Activated naive CD8-positive, alpha-beta T cell treated with anti-CD3 and anti-CD28 coated beads, Interleukin-2, amount 50 U/mL, for 24 hours (primary cell): ENCODE measurements around the gene MATK.
"Not testable (repeated sequence)": the region's sequence is repeated elsewhere in the genome, so short reads cannot be mapped to it uniquely, and the experiment has no call there.

Source experiments
- ATAC-seq: fragments of 150-1000 bp; cut with Tn5 transposase; one replicate; pipeline ENCODE4 v1.10.0; 2021
- DNase-seq: peaks from one replicate; pipeline ENCODE4 v3.0.0; 2021
- H3K27ac Mint-ChIP-seq: one replicate; pipeline ENCODE4 v1.8.0; 2021; ENCODE audit warnings: mild to moderate bottlenecking, mixed read lengths
- H3K27me3 Mint-ChIP-seq: one replicate; pipeline ENCODE4 v1.8.0; 2021; ENCODE audit warnings: mixed read lengths
- H3K36me3 Mint-ChIP-seq: one replicate; pipeline ENCODE4 v1.8.0; 2021; ENCODE audit warnings: low read depth, mixed read lengths
- H3K4me1 Mint-ChIP-seq: one replicate; pipeline ENCODE4 v1.8.0; 2021; ENCODE audit warnings: mixed read lengths
- H3K4me3 Mint-ChIP-seq: one replicate; pipeline ENCODE4 v1.8.0; 2021; ENCODE audit warnings: mild to moderate bottlenecking, moderate library complexity, mixed read lengths
- H3K9me3 Mint-ChIP-seq: one replicate; pipeline ENCODE4 v1.8.0; 2021; ENCODE audit warnings: mixed read lengths

MATK gene

DNA sequence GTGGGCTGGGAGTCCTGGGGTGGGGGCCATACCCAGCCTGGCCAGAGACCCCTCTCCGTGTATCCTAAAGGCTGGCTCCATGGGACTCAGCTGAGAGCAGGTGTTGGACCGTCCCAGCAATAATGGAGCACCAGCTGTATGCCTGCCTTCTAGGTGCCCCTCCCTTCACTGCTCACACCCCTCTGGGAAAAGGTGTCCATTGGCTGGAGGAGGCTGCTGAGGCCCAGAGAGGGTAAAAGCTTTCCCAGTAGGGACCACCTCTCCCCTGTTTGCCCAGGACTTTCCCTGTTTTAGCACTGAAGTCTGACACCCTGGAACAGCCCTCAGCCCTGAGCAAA is 10.8 kb downstream of the MATK start:
- Mint-ChIP-seq H3K27ac (no peak overlapping the region), H3K9me3 (no peaks in the 10 kb centered on the region), H3K4me3 (no peak overlapping the region), H3K36me3 (peaks cover 1% of the 10 kb centered on the region), H3K27me3 (no peaks in the 10 kb centered on the region), H3K4me1 (no peaks in the 10 kb centered on the region)
- no peak for ATAC-seq
- no peak for DNase-seq

DNA sequence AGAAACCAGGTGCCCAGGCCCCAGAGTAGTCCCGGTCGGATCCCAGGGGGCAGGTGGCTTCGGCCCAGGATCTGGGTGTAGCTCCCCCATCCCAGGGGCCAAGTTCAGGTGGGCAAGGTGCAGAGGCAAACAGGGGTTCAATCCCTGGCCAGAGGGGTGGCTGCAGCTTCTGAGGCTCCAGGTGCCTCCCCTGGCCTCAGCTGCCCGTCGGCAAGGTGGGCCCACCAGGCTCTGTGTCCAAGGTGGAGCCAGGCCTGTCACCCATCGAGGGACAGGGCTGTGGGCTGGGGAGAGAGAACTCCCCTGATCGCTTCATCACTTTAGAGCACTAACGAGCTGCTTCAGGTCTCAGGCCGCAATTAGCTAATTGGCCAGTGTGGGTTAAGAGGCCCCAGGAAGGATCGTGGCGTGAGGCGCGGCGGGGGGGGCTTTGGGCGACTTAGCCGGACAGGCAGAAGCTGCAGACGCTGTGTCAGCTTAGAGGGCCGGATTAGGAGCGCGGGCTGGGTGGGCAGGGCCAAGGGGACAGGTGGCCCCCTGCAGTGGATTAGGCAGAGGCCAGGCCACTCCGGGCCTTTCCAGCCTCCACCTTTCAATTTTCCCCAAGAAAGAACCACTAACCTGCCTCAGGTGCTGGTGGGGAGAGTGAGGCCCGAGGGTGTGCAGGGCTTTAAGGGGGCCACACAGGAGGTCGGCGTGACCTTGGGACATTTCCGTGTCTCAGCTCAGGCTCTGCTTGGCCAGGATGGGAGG is 11.4 kb downstream of the MATK start:
- H3K27ac Mint-ChIP-seq: no peak overlapping the region
- no peak overlapping the region for H3K4me3 Mint-ChIP-seq
- H3K4me1 Mint-ChIP-seq: no peaks in the 10 kb centered on the region
- no peak for DNase-seq
- no peaks in the 10 kb centered on the region for H3K9me3 Mint-ChIP-seq
- no peak for ATAC-seq
- no peaks in the 10 kb centered on the region for H3K27me3 Mint-ChIP-seq
- peaks cover 1% of the 10 kb centered on the region for H3K36me3 Mint-ChIP-seq

GRCh38 chr19:3773814-3774515 is 12.2 kb downstream of the MATK start:
- peaks cover 1% of the 10 kb centered on the region for H3K36me3 Mint-ChIP-seq
- H3K27me3 Mint-ChIP-seq: no peaks in the 10 kb centered on the region
- no peak overlapping the region for H3K27ac Mint-ChIP-seq
- no peaks in the 10 kb centered on the region for H3K9me3 Mint-ChIP-seq
- no peak for DNase-seq
- H3K4me1 Mint-ChIP-seq: no peaks in the 10 kb centered on the region
- ATAC-seq: no peak
- no peak overlapping the region for H3K4me3 Mint-ChIP-seq

DNA sequence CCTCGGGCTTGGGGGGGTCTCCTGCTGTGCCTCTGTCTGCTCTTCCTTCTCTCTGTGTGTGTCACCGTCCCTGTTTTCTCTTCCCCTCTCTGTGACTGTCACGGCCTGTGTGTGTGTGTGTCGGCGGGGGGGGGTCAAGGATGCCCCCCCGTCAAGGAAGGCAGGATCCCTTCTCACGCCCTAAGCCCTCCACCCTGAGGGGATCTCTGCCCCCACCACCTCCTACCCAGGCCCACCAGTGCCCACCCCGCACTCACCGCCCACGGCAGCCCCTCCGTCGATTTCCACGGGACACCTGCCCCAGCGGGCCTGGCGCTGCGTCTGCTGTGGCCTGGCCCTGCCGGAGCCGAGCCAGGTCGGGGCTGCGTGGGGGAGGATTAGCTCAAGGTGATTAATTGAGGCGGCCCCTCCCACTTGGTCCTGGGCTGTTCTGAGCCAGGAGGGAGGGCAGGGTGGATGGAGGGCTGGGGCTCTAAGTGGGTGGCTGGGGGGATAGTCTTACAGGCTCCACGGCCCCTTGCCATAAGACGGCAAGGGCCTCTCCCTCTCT is 14.2 kb downstream of the MATK start, which contains the start of gene RAX2:
Gene RAX2 (minus strand): TSS at position 323 of the 550 bp plus-strand sequence. CDS start 486 bp downstream, outside the sequence.
- Mint-ChIP-seq H3K4me1 (no peaks in the 10 kb centered on the region), H3K4me3 (no peak within 1 kb of the TSS), H3K36me3 (peaks cover 1% of the 10 kb centered on the region), H3K9me3 (no peaks in the 10 kb centered on the region), H3K27ac (no peak within 1 kb of the TSS), H3K27me3 (no peaks in the 10 kb centered on the region)
- DNase-seq: no peak
- no peak for ATAC-seq

- Mint-ChIP-seq H3K36me3 (peaks cover 2% of the 10 kb centered on the region), H3K27ac (no peak overlapping the region), H3K4me3 (no peak overlapping the region), H3K9me3 (no peaks in the 10 kb centered on the region), H3K27me3 (no peaks in the 10 kb centered on the region), H3K4me1 (peaks cover 6% of the 10 kb centered on the region)
- DNase-seq (no peak), ATAC-seq (no peak)
Observed at GRCh38 chr19:3771000-3771905, 14.9 kb downstream of the MATK start.

DNA sequence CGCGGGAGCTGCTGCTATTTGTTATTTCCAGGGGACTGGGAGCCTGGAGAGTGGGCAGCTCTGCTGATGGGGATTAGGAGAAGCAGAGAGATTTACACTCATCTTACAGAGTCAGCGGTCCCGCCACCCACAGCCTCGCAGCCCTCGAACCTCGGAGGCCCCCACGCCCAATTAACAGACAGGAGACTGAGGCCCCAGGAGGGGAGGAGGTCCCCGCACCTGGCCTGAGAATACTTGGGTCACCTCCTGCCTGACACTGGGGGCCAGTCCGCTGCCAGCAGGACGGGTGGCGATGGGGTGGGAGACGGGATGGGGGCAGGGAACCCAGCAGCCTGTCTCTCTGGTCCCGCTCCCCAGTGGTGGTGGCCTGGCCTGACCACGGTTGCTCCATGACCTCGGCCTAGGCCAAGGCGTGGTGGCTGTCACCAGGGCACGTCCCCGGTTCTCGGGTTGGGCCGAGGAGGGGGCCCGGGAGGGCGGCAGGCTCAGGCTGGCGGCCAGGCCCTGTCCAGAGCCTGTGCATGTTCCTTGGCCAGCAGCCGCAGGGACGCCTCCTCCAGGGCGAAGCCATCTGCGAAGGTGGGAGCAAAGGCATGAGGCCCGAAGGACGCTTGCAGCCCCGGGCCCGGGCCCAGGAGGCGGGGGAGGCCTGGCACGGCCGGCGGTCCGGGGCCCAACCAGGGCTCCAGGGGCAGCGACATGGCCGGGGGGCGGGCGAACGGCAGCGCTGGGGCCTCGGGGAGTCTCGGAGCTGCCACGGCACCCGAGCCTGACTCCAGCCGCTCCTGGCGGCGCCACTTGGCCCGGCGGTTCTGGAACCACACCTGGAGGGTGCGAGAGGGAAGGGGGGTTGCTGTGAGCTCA is 15.8 kb downstream of the MATK start:
- Mint-ChIP-seq H3K27me3 (no peaks in the 10 kb centered on the region), H3K27ac (no peak overlapping the region), H3K4me1 (peaks cover 8% of the 10 kb centered on the region), H3K4me3 (no peak overlapping the region), H3K36me3 (peaks cover 3% of the 10 kb centered on the region), H3K9me3 (no peaks in the 10 kb centered on the region)
- no peak for DNase-seq
- ATAC-seq: no peak

DNA sequence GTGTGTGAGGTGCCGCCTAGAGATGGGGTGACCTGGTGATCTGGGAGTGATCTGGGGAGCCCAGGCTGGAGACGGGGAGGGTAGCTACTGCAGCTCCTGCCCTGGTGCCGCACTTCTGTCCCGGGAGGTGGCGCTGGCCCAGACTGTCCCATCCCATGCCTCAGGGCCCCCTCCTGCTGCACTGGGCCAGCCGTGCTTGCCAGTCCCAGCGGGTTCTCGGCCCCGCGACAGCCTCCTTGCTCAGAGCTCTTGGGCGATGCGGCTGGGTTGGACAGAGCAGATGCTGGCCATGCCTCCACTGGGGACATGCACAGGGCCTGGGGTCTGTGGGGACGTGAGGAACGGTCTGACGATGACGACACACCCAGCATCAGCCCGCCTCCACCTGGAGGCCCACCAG is 16.7 kb downstream of the MATK start:
- Mint-ChIP-seq H3K4me1 (peaks cover 8% of the 10 kb centered on the region), H3K9me3 (no peaks in the 10 kb centered on the region), H3K36me3 (peaks cover 3% of the 10 kb centered on the region), H3K27me3 (no peaks in the 10 kb centered on the region), H3K27ac (no peak overlapping the region), H3K4me3 (no peak overlapping the region)
- DNase-seq (no peak), ATAC-seq (no peak)

- H3K27me3 Mint-ChIP-seq: no peaks in the 10 kb centered on the region
- H3K4me1 Mint-ChIP-seq: peaks cover 8% of the 10 kb centered on the region
- no peak overlapping the region for H3K27ac Mint-ChIP-seq
- H3K9me3 Mint-ChIP-seq: no peaks in the 10 kb centered on the region
- H3K4me3 Mint-ChIP-seq: no peak overlapping the region
- DNase-seq (no peak), ATAC-seq (no peak)
- H3K36me3 Mint-ChIP-seq: peaks cover 3% of the 10 kb centered on the region
Observed at GRCh38 chr19:3768748-3769099, 17.5 kb downstream of the MATK start.

GRCh38 chr19:3768015-3768747 is 18.0 kb downstream of the MATK start:
- ATAC-seq: no peak
- Mint-ChIP-seq H3K4me1 (peaks cover 10% of the 10 kb centered on the region), H3K36me3 (peaks cover 3% of the 10 kb centered on the region)

GRCh38 chr19:3767050-3767449 is 19.1 kb downstream of the MATK start:
- H3K27me3 Mint-ChIP-seq: peaks cover 3% of the 10 kb centered on the region
- H3K36me3 Mint-ChIP-seq: peaks cover 10% of the 10 kb centered on the region
- peaks cover 20% of the 10 kb centered on the region for H3K4me1 Mint-ChIP-seq
- ATAC-seq (no peak), DNase-seq (no peak)
- no peak overlapping the region for H3K4me3 Mint-ChIP-seq
- no peaks in the 10 kb centered on the region for H3K9me3 Mint-ChIP-seq
- H3K27ac Mint-ChIP-seq: peak overlapping the region; percentile 72

More at GRCh38 chr19:3768015-3768747, 18.0 kb downstream of the MATK start:
- H3K9me3 Mint-ChIP-seq: no peaks in the 10 kb centered on the region
- no peaks in the 10 kb centered on the region for H3K27me3 Mint-ChIP-seq
- no peak overlapping the region for H3K27ac Mint-ChIP-seq
- no peak overlapping the region for H3K4me3 Mint-ChIP-seq
- DNase-seq: no peak

DNA sequence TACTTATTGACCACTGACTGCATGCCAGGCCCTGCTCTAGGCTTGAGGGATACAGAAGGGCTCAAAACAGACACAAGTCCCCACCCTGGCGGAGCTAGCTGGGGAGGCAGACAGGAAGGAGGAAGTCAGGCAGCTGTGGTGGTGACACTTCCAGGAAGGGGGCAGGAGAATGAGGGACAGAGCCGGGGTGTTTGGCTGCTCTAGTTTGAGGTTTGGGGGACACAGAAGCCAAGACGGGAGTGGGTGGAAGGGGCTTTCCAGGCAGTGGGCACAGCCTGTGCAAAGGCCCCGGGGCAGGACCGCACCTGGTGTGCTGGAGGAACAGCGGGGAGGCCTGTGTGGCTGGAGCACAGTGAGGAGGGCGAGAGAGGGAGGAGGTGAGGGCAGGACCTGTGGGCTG is 19.7 kb downstream of the MATK start:
- ATAC-seq (no peak), DNase-seq (peak; percentile 44)
- Mint-ChIP-seq H3K4me3 (peak overlapping the region; percentile 18), H3K27me3 (peaks cover 3% of the 10 kb centered on the region), H3K4me1 (peaks cover 25% of the 10 kb centered on the region), H3K36me3 (peaks cover 10% of the 10 kb centered on the region), H3K9me3 (no peaks in the 10 kb centered on the region), H3K27ac (peak overlapping the region; percentile 72)

DNA sequence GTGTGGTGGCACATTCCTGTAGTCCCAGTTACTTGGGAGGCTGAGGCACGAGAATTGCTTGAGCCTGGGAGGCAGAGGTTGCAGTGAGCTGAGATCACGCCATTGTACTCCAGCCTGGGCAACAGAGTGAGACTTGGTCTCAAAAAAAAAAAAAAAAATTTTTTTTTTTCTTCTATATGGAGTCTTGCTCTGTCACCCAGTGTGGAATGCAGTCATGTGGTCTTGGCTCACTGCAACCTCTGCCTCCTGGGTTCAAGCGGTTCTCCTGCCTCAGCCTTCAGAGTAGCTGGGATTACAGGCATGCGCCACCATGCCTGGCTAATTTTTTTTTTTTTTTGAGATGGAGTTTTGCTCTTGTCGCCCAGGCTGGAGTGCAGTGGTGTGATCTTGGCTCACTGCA is 20.4 kb downstream of the MATK start:
- H3K9me3 Mint-ChIP-seq, H3K27ac Mint-ChIP-seq, H3K4me3 Mint-ChIP-seq, H3K27me3 Mint-ChIP-seq, DNase-seq, ATAC-seq: not testable (repeated sequence)
- Mint-ChIP-seq H3K4me1 (peaks cover 33% of the 10 kb centered on the region), H3K36me3 (peaks cover 13% of the 10 kb centered on the region)

GRCh38 chr19:3765121-3765520 is 21.1 kb downstream of the MATK start:
- DNase-seq: no peak
- Mint-ChIP-seq H3K36me3 (peaks cover 13% of the 10 kb centered on the region), H3K9me3 (no peaks in the 10 kb centered on the region)

More at GRCh38 chr19:3765121-3765520, 21.1 kb downstream of the MATK start:
- H3K27me3 Mint-ChIP-seq: peaks cover 3% of the 10 kb centered on the region
- ATAC-seq: no peak
- H3K4me3 Mint-ChIP-seq: no peak overlapping the region
- peaks cover 38% of the 10 kb centered on the region for H3K4me1 Mint-ChIP-seq
- no peak overlapping the region for H3K27ac Mint-ChIP-seq
